Measurements from ENCODE around the gene TTC23.
A peak's percentile ranks its signal among the peaks of the same experiment; 100 is the strongest.

Gene TTC23, protein sequence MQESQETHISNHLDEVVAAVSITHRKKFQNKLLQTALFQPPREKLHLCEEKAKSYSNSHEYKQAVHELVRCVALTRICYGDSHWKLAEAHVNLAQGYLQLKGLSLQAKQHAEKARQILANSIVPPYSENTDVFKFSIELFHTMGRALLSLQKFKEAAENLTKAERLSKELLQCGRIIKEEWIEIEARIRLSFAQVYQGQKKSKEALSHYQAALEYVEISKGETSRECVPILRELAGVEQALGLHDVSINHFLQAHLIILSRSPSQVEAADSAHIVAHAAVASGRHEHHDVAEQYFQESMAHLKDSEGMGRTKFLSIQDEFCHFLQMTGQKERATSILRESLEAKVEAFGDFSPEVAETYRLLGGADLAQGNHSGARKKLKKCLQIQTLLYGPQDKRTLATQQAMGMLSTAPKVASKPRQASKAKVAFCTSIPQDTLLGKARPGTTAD

DNA sequence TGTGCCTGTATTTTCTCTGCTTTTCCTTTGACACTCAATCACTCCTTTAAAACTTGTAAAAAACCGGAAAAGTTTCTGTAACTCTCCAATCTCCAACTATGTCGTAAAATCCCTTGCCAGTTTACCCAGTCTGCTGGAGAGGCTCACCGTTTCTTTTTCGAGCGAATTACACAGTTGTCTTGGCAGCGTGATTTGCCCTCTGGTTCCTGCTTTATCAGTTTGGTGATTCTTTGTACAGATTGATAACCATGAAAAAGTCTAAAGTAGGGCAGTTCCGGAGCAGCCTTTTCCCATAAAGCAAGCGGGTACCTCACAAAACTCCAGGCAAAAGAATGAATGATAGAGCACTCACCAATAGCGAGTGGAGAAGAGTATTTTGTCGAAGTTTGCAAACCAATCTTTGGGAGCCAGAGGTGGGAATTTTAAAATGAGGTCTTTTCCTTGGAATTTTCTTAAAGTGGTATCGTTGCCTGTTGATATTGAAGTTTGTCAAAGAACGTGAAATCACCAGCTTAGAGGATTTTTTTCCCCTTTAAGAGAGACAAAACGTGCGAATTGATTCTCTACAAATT is at the start of gene TTC23:
Gene TTC23 (minus strand): TSS at position 312 of the 572 bp plus-strand sequence. CDS start 20,869 bp downstream, outside the sequence.
- peak within 1 kb of the TSS; percentile 78 for H3K4me3 ChIP-seq (ENCODE audit: low read length)
- TF ChIP-seq CTCF (IDR thresholded peaks at IDR 0.05; ENCODE audit: insufficient read depth, low read depth, low read length, missing control alignments): no peak
- peak; percentile 91 for DNase-seq (ENCODE audit: low read depth)

DNA sequence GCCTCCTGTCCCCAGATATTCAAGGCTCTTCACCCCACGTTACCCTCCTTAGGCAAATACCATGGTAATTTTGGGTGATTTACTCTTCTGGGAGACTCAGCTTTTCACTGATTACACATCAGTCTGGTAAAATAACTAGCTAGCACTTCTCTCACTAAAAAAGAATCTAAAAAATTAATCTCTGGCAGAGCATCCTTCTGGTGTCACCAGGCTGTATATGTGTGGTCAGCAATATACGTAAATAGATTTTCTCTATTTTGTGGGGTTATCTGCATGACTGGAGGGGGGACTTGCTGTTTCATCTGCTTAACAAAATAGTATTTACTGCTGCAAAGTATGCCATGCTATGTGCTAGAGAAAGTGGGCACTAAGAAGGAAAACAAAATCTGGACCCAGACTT is 47.0 kb upstream of the TTC23 start:
- no peak for TF ChIP-seq CTCF (IDR thresholded peaks at IDR 0.05; ENCODE audit: insufficient read depth, low read depth, low read length, missing control alignments)
- H3K4me3 ChIP-seq (ENCODE audit: low read length): no peak overlapping the region

DNA sequence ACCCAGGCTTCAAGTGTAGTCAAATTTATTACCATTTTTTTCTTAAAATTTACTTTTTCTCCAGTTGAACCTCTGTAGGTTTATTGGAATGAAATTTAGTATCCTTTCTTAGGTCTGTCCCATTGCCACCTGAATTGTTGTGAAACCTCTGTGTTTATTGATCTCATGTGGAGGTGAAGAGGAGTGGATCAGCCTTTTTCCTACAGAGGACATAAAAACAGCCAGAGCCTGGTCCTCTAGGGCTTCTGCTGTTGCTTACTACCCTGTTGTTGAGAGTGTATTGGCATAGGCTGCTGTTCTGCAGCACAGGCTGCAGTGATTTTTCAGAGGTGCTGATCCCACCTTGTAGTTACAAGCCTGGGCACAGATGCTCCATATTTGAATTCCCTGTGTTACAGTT is 46.5 kb upstream of the TTC23 start:
- no peak for DNase-seq (ENCODE audit: low read depth)
- H3K4me3 ChIP-seq (ENCODE audit: low read length): no peak overlapping the region
- no peak for TF ChIP-seq CTCF (IDR thresholded peaks at IDR 0.05; ENCODE audit: insufficient read depth, low read depth, low read length, missing control alignments)

More for the DNA sequence above, 47.0 kb upstream of the TTC23 start:
- DNase-seq (ENCODE audit: low read depth): no peak

DNA sequence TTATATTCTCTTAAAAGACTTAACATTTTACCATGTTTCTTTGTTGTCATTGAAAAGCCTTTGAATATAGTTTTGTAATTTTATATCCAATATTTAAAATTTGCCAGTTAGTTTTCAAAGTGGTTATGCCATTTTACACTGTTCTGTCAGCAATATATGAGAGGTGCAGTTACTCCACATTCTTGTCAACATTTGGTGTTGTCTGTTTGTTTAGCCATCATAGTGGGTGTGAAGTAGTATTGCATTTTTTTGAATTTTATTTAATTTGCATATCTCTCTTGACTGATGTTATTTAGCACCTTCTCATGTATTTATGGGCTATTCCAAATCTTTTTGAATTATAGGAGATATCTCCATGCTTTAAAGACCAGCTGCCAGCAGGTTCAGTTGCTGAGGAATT is 42.3 kb upstream of the TTC23 start:
- no peak for TF ChIP-seq CTCF (IDR thresholded peaks at IDR 0.05; ENCODE audit: insufficient read depth, low read depth, low read length, missing control alignments)
- H3K4me3 ChIP-seq (ENCODE audit: low read length): no peak overlapping the region
- DNase-seq (ENCODE audit: low read depth): no peak

- H3K4me3 ChIP-seq (ENCODE audit: low read length): no peak overlapping the region
- no peak for TF ChIP-seq CTCF (IDR thresholded peaks at IDR 0.05; ENCODE audit: insufficient read depth, low read depth, low read length, missing control alignments)
- DNase-seq (ENCODE audit: low read depth): no peak
Observed at GRCh38 chr15:99283717-99284116, 34.3 kb upstream of the TTC23 start.

DNA sequence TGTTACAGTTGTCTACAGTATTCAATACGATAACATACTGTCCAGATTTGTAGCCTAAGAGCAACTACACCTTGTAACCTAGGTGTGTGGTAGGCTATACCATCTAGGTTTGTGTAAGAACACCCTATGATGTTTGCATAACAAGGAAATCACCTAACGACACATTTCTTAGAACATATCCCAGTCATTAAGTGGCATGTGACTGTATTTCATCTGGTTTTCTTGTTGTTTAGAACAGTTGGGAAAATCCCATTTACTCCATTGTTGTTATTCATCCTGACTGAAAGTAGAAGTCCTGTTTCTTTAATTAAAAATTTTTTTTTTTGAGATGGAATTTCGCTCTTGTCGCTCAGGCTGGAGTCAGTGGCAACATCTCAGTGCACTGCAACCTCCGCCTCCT is 33.2 kb upstream of the TTC23 start:
- no peak overlapping the region for H3K4me3 ChIP-seq (ENCODE audit: low read length)
- TF ChIP-seq CTCF (IDR thresholded peaks at IDR 0.05; ENCODE audit: insufficient read depth, low read depth, low read length, missing control alignments): no peak
- DNase-seq (ENCODE audit: low read depth): peak; percentile 45
